GM19043 (cell line): ENCODE measurements around the gene ATPAF1.

Experiments
- ATAC-seq: cut with Tn5 transposase; IDR thresholded peaks from one replicate; pipeline ENCODE4 v1.9.1; 2021; ENCODE audit warnings: low read depth; ENCODE audit not compliant: unreplicated experiment

Gene ATPAF1

GRCh38 chr1:46596036-46596435, 72.1 kb downstream of the ATPAF1 start:
- no peak for ATAC-seq

GRCh38 chr1:46595127-46595526, 73.0 kb downstream of the ATPAF1 start:
- ATAC-seq, result no peak

GRCh38 chr1:46594063-46594462, 74.1 kb downstream of the ATPAF1 start:
- no peak for ATAC-seq

- no peak for ATAC-seq
Measured at GRCh38 chr1:46592823-46593222, 75.3 kb downstream of the ATPAF1 start.

- ATAC-seq, result no peak
Measured at GRCh38 chr1:46589529-46589928, 78.6 kb downstream of the ATPAF1 start.

GRCh38 chr1:46587069-46587468, 81.1 kb downstream of the ATPAF1 start:
- no peak for ATAC-seq

GRCh38 chr1:46585312-46585938, 82.7 kb downstream of the ATPAF1 start:
- no peak for ATAC-seq

GRCh38 chr1:46583494-46583893, 84.7 kb downstream of the ATPAF1 start:
- ATAC-seq, result no peak

- no peak for ATAC-seq
Measured at GRCh38 chr1:46582972-46583371, 85.2 kb downstream of the ATPAF1 start.
